Measurements from ENCODE around the gene KCTD8.
"Not testable (repeated sequence)": the region's sequence is repeated elsewhere in the genome, so short reads cannot be mapped to it uniquely, and the experiment has no call there.

KCTD8 gene

GRCh38 chr4:44194365-44194764 is 254.2 kb downstream of the KCTD8 start:
- Histone ChIP-seq H3K36me3 (ENCODE audit: control insufficient read depth, insufficient read depth, low read length) (no peaks in the 10 kb centered on the region), H3K4me3 (ENCODE audit: low read length) (no peak overlapping the region), H3K4me1 (ENCODE audit: control insufficient read depth, insufficient read depth, low read length) (no peaks in the 10 kb centered on the region), H3K9ac (ENCODE audit: low read length) (no peak overlapping the region), H3K27me3 (ENCODE audit: control insufficient read depth, insufficient read depth, low read length) (no peaks in the 10 kb centered on the region), H3K9me3 (ENCODE audit: control insufficient read depth, low read length) (no peaks in the 10 kb centered on the region)

GRCh38 chr4:44186850-44187246 is 261.8 kb downstream of the KCTD8 start:
- H3K36me3 ChIP-seq (ENCODE audit: control insufficient read depth, insufficient read depth, low read length): no peaks in the 10 kb centered on the region

GRCh38 chr4:44186096-44186849 is 262.3 kb downstream of the KCTD8 start:
- Histone ChIP-seq H3K9me3 (ENCODE audit: control insufficient read depth, low read length) (no peaks in the 10 kb centered on the region), H3K36me3 (ENCODE audit: control insufficient read depth, insufficient read depth, low read length) (no peaks in the 10 kb centered on the region), H3K4me3 (ENCODE audit: low read length) (no peak overlapping the region), H3K27me3 (ENCODE audit: control insufficient read depth, insufficient read depth, low read length) (no peaks in the 10 kb centered on the region), H3K4me1 (ENCODE audit: control insufficient read depth, insufficient read depth, low read length) (no peaks in the 10 kb centered on the region), H3K9ac (ENCODE audit: low read length) (no peak overlapping the region)

More at GRCh38 chr4:44186850-44187246, 261.8 kb downstream of the KCTD8 start:
- Histone ChIP-seq H3K4me1 (ENCODE audit: control insufficient read depth, insufficient read depth, low read length) (no peaks in the 10 kb centered on the region), H3K4me3 (ENCODE audit: low read length) (no peak overlapping the region), H3K9ac (ENCODE audit: low read length) (no peak overlapping the region), H3K27me3 (ENCODE audit: control insufficient read depth, insufficient read depth, low read length) (no peaks in the 10 kb centered on the region), H3K9me3 (ENCODE audit: control insufficient read depth, low read length) (no peaks in the 10 kb centered on the region)

- not testable (repeated sequence) for H3K4me3 ChIP-seq (ENCODE audit: low read length); H3K4me1 ChIP-seq (ENCODE audit: control insufficient read depth, insufficient read depth, low read length); H3K9ac ChIP-seq (ENCODE audit: low read length); H3K27me3 ChIP-seq (ENCODE audit: control insufficient read depth, insufficient read depth, low read length); H3K36me3 ChIP-seq (ENCODE audit: control insufficient read depth, insufficient read depth, low read length); H3K9me3 ChIP-seq (ENCODE audit: control insufficient read depth, low read length)
Observed at GRCh38 chr4:44181491-44182349, 266.9 kb downstream of the KCTD8 start.

- H3K9me3 ChIP-seq (ENCODE audit: control insufficient read depth, low read length); H3K27me3 ChIP-seq (ENCODE audit: control insufficient read depth, insufficient read depth, low read length); H3K4me3 ChIP-seq (ENCODE audit: low read length); H3K36me3 ChIP-seq (ENCODE audit: control insufficient read depth, insufficient read depth, low read length); H3K9ac ChIP-seq (ENCODE audit: low read length); H3K4me1 ChIP-seq (ENCODE audit: control insufficient read depth, insufficient read depth, low read length): not testable (repeated sequence)
Observed at GRCh38 chr4:44167766-44168165, 280.8 kb downstream of the KCTD8 start.

GRCh38 chr4:44165938-44166337 is 282.7 kb downstream of the KCTD8 start:
- Histone ChIP-seq H3K4me1 (ENCODE audit: control insufficient read depth, insufficient read depth, low read length) (no peaks in the 10 kb centered on the region), H3K9ac (ENCODE audit: low read length) (no peak overlapping the region), H3K4me3 (ENCODE audit: low read length) (no peak overlapping the region), H3K27me3 (ENCODE audit: control insufficient read depth, insufficient read depth, low read length) (no peaks in the 10 kb centered on the region), H3K9me3 (ENCODE audit: control insufficient read depth, low read length) (no peaks in the 10 kb centered on the region), H3K36me3 (ENCODE audit: control insufficient read depth, insufficient read depth, low read length) (no peaks in the 10 kb centered on the region)

- Histone ChIP-seq H3K36me3 (ENCODE audit: control insufficient read depth, insufficient read depth, low read length) (no peaks in the 10 kb centered on the region), H3K4me1 (ENCODE audit: control insufficient read depth, insufficient read depth, low read length) (no peaks in the 10 kb centered on the region), H3K27me3 (ENCODE audit: control insufficient read depth, insufficient read depth, low read length) (no peaks in the 10 kb centered on the region), H3K9me3 (ENCODE audit: control insufficient read depth, low read length) (no peaks in the 10 kb centered on the region), H3K9ac (ENCODE audit: low read length) (no peak overlapping the region), H3K4me3 (ENCODE audit: low read length) (no peak overlapping the region)
Observed at GRCh38 chr4:44162538-44163270, 285.9 kb downstream of the KCTD8 start.

GRCh38 chr4:44161756-44162155 is 286.9 kb downstream of the KCTD8 start:
- Histone ChIP-seq H3K4me3 (ENCODE audit: low read length) (no peak overlapping the region), H3K9ac (ENCODE audit: low read length) (no peak overlapping the region), H3K4me1 (ENCODE audit: control insufficient read depth, insufficient read depth, low read length) (no peaks in the 10 kb centered on the region), H3K27me3 (ENCODE audit: control insufficient read depth, insufficient read depth, low read length) (no peaks in the 10 kb centered on the region), H3K9me3 (ENCODE audit: control insufficient read depth, low read length) (no peaks in the 10 kb centered on the region), H3K36me3 (ENCODE audit: control insufficient read depth, insufficient read depth, low read length) (no peaks in the 10 kb centered on the region)

GRCh38 chr4:44160776-44161367 is 287.7 kb downstream of the KCTD8 start:
- no peaks in the 10 kb centered on the region for H3K4me1 ChIP-seq (ENCODE audit: control insufficient read depth, insufficient read depth, low read length)
- H3K27me3 ChIP-seq (ENCODE audit: control insufficient read depth, insufficient read depth, low read length): no peaks in the 10 kb centered on the region
- no peak overlapping the region for H3K9ac ChIP-seq (ENCODE audit: low read length)
- H3K36me3 ChIP-seq (ENCODE audit: control insufficient read depth, insufficient read depth, low read length): no peaks in the 10 kb centered on the region
- no peaks in the 10 kb centered on the region for H3K9me3 ChIP-seq (ENCODE audit: control insufficient read depth, low read length)
- no peak overlapping the region for H3K4me3 ChIP-seq (ENCODE audit: low read length)

GRCh38 chr4:44159991-44160390 is 288.6 kb downstream of the KCTD8 start:
- H3K9ac ChIP-seq (ENCODE audit: low read length): no peak overlapping the region

GRCh38 chr4:44157611-44158277 is 290.9 kb downstream of the KCTD8 start:
- Histone ChIP-seq H3K36me3 (ENCODE audit: control insufficient read depth, insufficient read depth, low read length) (no peaks in the 10 kb centered on the region), H3K4me1 (ENCODE audit: control insufficient read depth, insufficient read depth, low read length) (no peaks in the 10 kb centered on the region), H3K27me3 (ENCODE audit: control insufficient read depth, insufficient read depth, low read length) (no peaks in the 10 kb centered on the region)

More at GRCh38 chr4:44159991-44160390, 288.6 kb downstream of the KCTD8 start:
- no peak overlapping the region for H3K4me3 ChIP-seq (ENCODE audit: low read length)
- no peaks in the 10 kb centered on the region for H3K36me3 ChIP-seq (ENCODE audit: control insufficient read depth, insufficient read depth, low read length)
- no peaks in the 10 kb centered on the region for H3K4me1 ChIP-seq (ENCODE audit: control insufficient read depth, insufficient read depth, low read length)
- H3K9me3 ChIP-seq (ENCODE audit: control insufficient read depth, low read length): no peaks in the 10 kb centered on the region
- H3K27me3 ChIP-seq (ENCODE audit: control insufficient read depth, insufficient read depth, low read length): no peaks in the 10 kb centered on the region

More at GRCh38 chr4:44157611-44158277, 290.9 kb downstream of the KCTD8 start:
- Histone ChIP-seq H3K4me3 (ENCODE audit: low read length) (no peak overlapping the region), H3K9ac (ENCODE audit: low read length) (no peak overlapping the region), H3K9me3 (ENCODE audit: control insufficient read depth, low read length) (no peaks in the 10 kb centered on the region)

All from mucosa of stomach (tissue), 1 donor.